Transverse colon (tissue), 4 donors: ENCODE data around the gene MEPCE.
"Not testable (repeated sequence)": the region's sequence is repeated elsewhere in the genome, so short reads cannot be mapped to it uniquely, and the experiment has no call there.

Source experiments
- CTCF ChIP-seq, 5 experiments: fragments of 200-600 bp in 3 of 5; fragments of 450-650 bp in 2 of 5; sonication (generic) in 3 of 5; IDR thresholded peaks; 1 replicate in 2 of 5; 2 replicates in 3 of 5; pipeline ENCODE4 v1.5.1; 2016 to 2017; ENCODE audit warnings: antibody characterized with exemption in 5 of 5, inconsistent platforms in 3 of 5, mild to moderate bottlenecking in 2 of 5, moderate library complexity in 1 of 5
- EP300 ChIP-seq: sonication (generic); formaldehyde crosslinking; IDR thresholded peaks from one replicate; pipeline ENCODE4 v1.6.1; 2017; ENCODE audit warnings: antibody characterized with exemption, low read depth
- POLR2A ChIP-seq: fragments of 450-650 bp; IDR thresholded peaks from one replicate; pipeline ENCODE4 v1.6.1; 2016; ENCODE audit warnings: antibody characterized with exemption, mild to moderate bottlenecking, moderate library complexity
- POLR2AphosphoS5 ChIP-seq, 3 donors: sonication (generic); formaldehyde crosslinking; IDR thresholded peaks; one replicate each; pipeline ENCODE4 v1.6.1; 2016; ENCODE audit warnings: antibody characterized with exemption in 3 of 3

GRCh38 chr7:100381531-100382233 lies 47.9 kb upstream of the MEPCE start:
- not testable (repeated sequence) for TF ChIP-seq CTCF (IDR thresholded peaks at IDR 0.05); EP300; POLR2AphosphoS5 (IDR thresholded peaks at IDR 0.05); POLR2A
